Activated CD4-positive, alpha-beta T cell treated with anti-CD3 and anti-CD28 coated beads, Interleukin-2, amount 10 ng/mL, durations not matched to agents 24 days and 14 days (primary cell): ENCODE data around the gene UQCRFS1. TPM values are rescaled to one million over a fixed set of nuclear protein-coding genes. Genes with fewer than 3 reads are reported as not detected.
"Not testable (repeated sequence)": the region's sequence is repeated elsewhere in the genome, so short reads cannot be mapped to it uniquely, and the experiment has no call there.

Experiments used
- DNase-seq: peaks from one replicate; pipeline ENCODE4 v3.0.0; 2022
- H3K27ac Mint-ChIP-seq: one replicate; pipeline ENCODE4 v1.8.0; 2022; ENCODE audit warnings: mild to moderate bottlenecking, mixed read lengths
- H3K27me3 Mint-ChIP-seq: one replicate; pipeline ENCODE4 v1.8.0; 2022; ENCODE audit warnings: mixed read lengths
- H3K36me3 Mint-ChIP-seq: one replicate; pipeline ENCODE4 v1.8.0; 2022; ENCODE audit warnings: low read depth, mild to moderate bottlenecking, mixed read lengths
- H3K4me1 Mint-ChIP-seq: one replicate; pipeline ENCODE4 v1.8.0; 2021; ENCODE audit warnings: mixed read lengths
- H3K4me3 Mint-ChIP-seq: one replicate; pipeline ENCODE4 v1.8.0; 2022; ENCODE audit warnings: mild to moderate bottlenecking, moderate library complexity, mixed read lengths
- H3K9me3 Mint-ChIP-seq: one replicate; pipeline ENCODE4 v1.8.0; 2021; ENCODE audit warnings: mixed read lengths
- intact Hi-C: fragments of 100-400 bp; cut with micrococcal nuclease; formaldehyde crosslinking; loops from one replicate; pipeline ENCODE4 v1.15.1; 2023
- total RNA-seq: library from RNA; stranded (reverse); gene quantifications from 2 replicates; pipeline ENCODE4 v1.2.3, GENCODE V29; 2022

The UQCRFS1 gene
- total RNA-seq, 1 donor from 2014 or later: 44.5 TPM

- no peak for DNase-seq
- no peak overlapping the region for H3K4me3 Mint-ChIP-seq
- H3K4me1 Mint-ChIP-seq: no peaks in the 10 kb centered on the region
- H3K27ac Mint-ChIP-seq: no peak overlapping the region
- peaks cover 4% of the 10 kb centered on the region for H3K27me3 Mint-ChIP-seq
- no peaks in the 10 kb centered on the region for H3K36me3 Mint-ChIP-seq
- H3K9me3 Mint-ChIP-seq: no peaks in the 10 kb centered on the region
- intact Hi-C loops: no loop called here
These were observed 32.3 kb upstream of the UQCRFS1 start for GRCh38 chr19:29245215-29245614.

GRCh38 chr19:29241324-29241723 lies 28.4 kb upstream of the UQCRFS1 start:
- no peak for DNase-seq
- H3K36me3 Mint-ChIP-seq: no peaks in the 10 kb centered on the region
- H3K4me1 Mint-ChIP-seq: no peaks in the 10 kb centered on the region
- no peak overlapping the region for H3K27ac Mint-ChIP-seq
- no peaks in the 10 kb centered on the region for H3K9me3 Mint-ChIP-seq
- peaks cover 7% of the 10 kb centered on the region for H3K27me3 Mint-ChIP-seq
- intact Hi-C loops: no loop called here
- no peak overlapping the region for H3K4me3 Mint-ChIP-seq

GRCh38 chr19:29239213-29239776 lies 26.3 kb upstream of the UQCRFS1 start:
- H3K4me3 Mint-ChIP-seq: no peak overlapping the region
- H3K27ac Mint-ChIP-seq: no peak overlapping the region
- H3K36me3 Mint-ChIP-seq: no peaks in the 10 kb centered on the region
- DNase-seq: no peak
- no peaks in the 10 kb centered on the region for H3K9me3 Mint-ChIP-seq
- H3K27me3 Mint-ChIP-seq: peaks cover 7% of the 10 kb centered on the region
- no peaks in the 10 kb centered on the region for H3K4me1 Mint-ChIP-seq
- intact Hi-C loops: no loop called here

GRCh38 chr19:29233591-29233990 lies 20.6 kb upstream of the UQCRFS1 start:
- H3K36me3 Mint-ChIP-seq: no peaks in the 10 kb centered on the region
- intact Hi-C loops: no loop called here
- no peak overlapping the region for H3K4me3 Mint-ChIP-seq
- DNase-seq: no peak
- H3K27ac Mint-ChIP-seq: no peak overlapping the region
- no peaks in the 10 kb centered on the region for H3K27me3 Mint-ChIP-seq
- H3K9me3 Mint-ChIP-seq: no peaks in the 10 kb centered on the region
- no peaks in the 10 kb centered on the region for H3K4me1 Mint-ChIP-seq

- Mint-ChIP-seq H3K4me3 (no peak overlapping the region), H3K9me3 (no peaks in the 10 kb centered on the region), H3K4me1 (no peaks in the 10 kb centered on the region), H3K36me3 (no peaks in the 10 kb centered on the region), H3K27me3 (no peaks in the 10 kb centered on the region), H3K27ac (no peak overlapping the region)
- no peak for DNase-seq
- intact Hi-C loops: no loop called here
These were observed 19.4 kb upstream of the UQCRFS1 start for GRCh38 chr19:29232315-29232852.

GRCh38 chr19:29231306-29231705 lies 18.4 kb upstream of the UQCRFS1 start:
- H3K27me3 Mint-ChIP-seq, intact Hi-C loops, H3K36me3 Mint-ChIP-seq, DNase-seq, H3K27ac Mint-ChIP-seq, H3K9me3 Mint-ChIP-seq, H3K4me1 Mint-ChIP-seq, H3K4me3 Mint-ChIP-seq: not testable (repeated sequence)

- Mint-ChIP-seq H3K4me1 (peaks cover 9% of the 10 kb centered on the region), H3K27me3 (peaks cover 12% of the 10 kb centered on the region), H3K4me3 (no peak overlapping the region), H3K36me3 (no peaks in the 10 kb centered on the region), H3K9me3 (no peaks in the 10 kb centered on the region), H3K27ac (no peak overlapping the region)
- intact Hi-C loops: no loop called here
- DNase-seq: no peak
These were observed 4.7 kb upstream of the UQCRFS1 start for GRCh38 chr19:29217616-29218015.

- Mint-ChIP-seq H3K27me3 (peaks cover 9% of the 10 kb centered on the region), H3K9me3 (peaks cover 4% of the 10 kb centered on the region), H3K4me3 (no peak overlapping the region), H3K4me1 (peaks cover 22% of the 10 kb centered on the region), H3K27ac (no peak overlapping the region), H3K36me3 (peaks cover 15% of the 10 kb centered on the region)
- intact Hi-C loops: no loop called here
- DNase-seq: peak; percentile 44
These were observed 3.1 kb upstream of the UQCRFS1 start for GRCh38 chr19:29216021-29216420.

GRCh38 chr19:29215322-29215845 lies 2.4 kb upstream of the UQCRFS1 start:
- H3K4me1 Mint-ChIP-seq: peaks cover 25% of the 10 kb centered on the region

GRCh38 chr19:29214411-29214810 lies 1.5 kb upstream of the UQCRFS1 start:
- no peak overlapping the region for H3K4me3 Mint-ChIP-seq
- intact Hi-C loops: loop anchor here (5.0 kb wide), 1 partner anchor 393 kb away; the partner anchor contains the start of gene POP4
- peak; percentile 54 for DNase-seq
- peaks cover 29% of the 10 kb centered on the region for H3K36me3 Mint-ChIP-seq
- H3K27ac Mint-ChIP-seq: no peak overlapping the region
- H3K4me1 Mint-ChIP-seq: peaks cover 32% of the 10 kb centered on the region
- H3K27me3 Mint-ChIP-seq: peaks cover 9% of the 10 kb centered on the region
- H3K9me3 Mint-ChIP-seq: peaks cover 4% of the 10 kb centered on the region

More at GRCh38 chr19:29215322-29215845, 2.4 kb upstream of the UQCRFS1 start:
- H3K27me3 Mint-ChIP-seq: peaks cover 9% of the 10 kb centered on the region
- intact Hi-C loops: no loop called here
- no peak overlapping the region for H3K27ac Mint-ChIP-seq
- no peak overlapping the region for H3K4me3 Mint-ChIP-seq
- peak; percentile 54 for DNase-seq
- peaks cover 21% of the 10 kb centered on the region for H3K36me3 Mint-ChIP-seq
- peaks cover 4% of the 10 kb centered on the region for H3K9me3 Mint-ChIP-seq

GRCh38 chr19:29212356-29212647 lies 649 bp downstream of the UQCRFS1 start:
- H3K4me1 Mint-ChIP-seq: peaks cover 38% of the 10 kb centered on the region
- H3K4me3 Mint-ChIP-seq: peak overlapping the region; percentile 96
- peaks cover 4% of the 10 kb centered on the region for H3K9me3 Mint-ChIP-seq
- peak overlapping the region; percentile 97 for H3K27ac Mint-ChIP-seq
- H3K27me3 Mint-ChIP-seq: peaks cover 2% of the 10 kb centered on the region
- intact Hi-C loops: loop anchor here (2.0 to 5.0 kb wide), 2 partner anchors 395 to 1420 kb away; partner anchors contain the start of gene POP4
- peaks cover 39% of the 10 kb centered on the region for H3K36me3 Mint-ChIP-seq
- no peak for DNase-seq

GRCh38 chr19:29211562-29212355 lies 1.2 kb downstream of the UQCRFS1 start:
- Mint-ChIP-seq H3K4me3 (peak overlapping the region; percentile 96), H3K9me3 (peaks cover 4% of the 10 kb centered on the region), H3K27me3 (peaks cover 2% of the 10 kb centered on the region), H3K4me1 (peaks cover 38% of the 10 kb centered on the region), H3K36me3 (peaks cover 42% of the 10 kb centered on the region), H3K27ac (peak overlapping the region; percentile 97)
- DNase-seq: peak; percentile 71
- intact Hi-C loops: loop anchor here (2.0 to 5.0 kb wide), 2 partner anchors 396 to 1419 kb away; partner anchors contain the start of gene POP4

- Mint-ChIP-seq H3K36me3 (peaks cover 49% of the 10 kb centered on the region), H3K4me3 (peak overlapping the region; percentile 96), H3K27ac (peak overlapping the region; percentile 97), H3K4me1 (peaks cover 38% of the 10 kb centered on the region)
- not testable (repeated sequence) for H3K27me3 Mint-ChIP-seq, DNase-seq, H3K9me3 Mint-ChIP-seq
- intact Hi-C loops: loop anchor here (5.0 kb wide), 1 partner anchor 396 kb away; the partner anchor contains the start of gene POP4
These were observed 1.9 kb downstream of the UQCRFS1 start for GRCh38 chr19:29211041-29211440.

GRCh38 chr19:29210502-29210901 lies 2.4 kb downstream of the UQCRFS1 start:
- H3K27ac Mint-ChIP-seq, H3K9me3 Mint-ChIP-seq, DNase-seq, H3K27me3 Mint-ChIP-seq: not testable (repeated sequence)
- peaks cover 38% of the 10 kb centered on the region for H3K4me1 Mint-ChIP-seq
- peaks cover 54% of the 10 kb centered on the region for H3K36me3 Mint-ChIP-seq
- peak overlapping the region; percentile 96 for H3K4me3 Mint-ChIP-seq
- intact Hi-C loops: loop anchor here (5.0 kb wide), 1 partner anchor 397 kb away; the partner anchor contains the start of gene POP4
